Retina (tissue), 1 donor: Measurements from ENCODE around the gene NSUN7.
A peak's percentile ranks its signal among the peaks of the same experiment; 100 is the strongest.
"Not testable (repeated sequence)": the region's sequence is repeated elsewhere in the genome, so short reads cannot be mapped to it uniquely, and the experiment has no call there.

Experiments
- DNase-seq: peaks from one replicate; pipeline ENCODE4 v3.0.0-alpha.2; 2016

The NSUN7 gene, protein sequence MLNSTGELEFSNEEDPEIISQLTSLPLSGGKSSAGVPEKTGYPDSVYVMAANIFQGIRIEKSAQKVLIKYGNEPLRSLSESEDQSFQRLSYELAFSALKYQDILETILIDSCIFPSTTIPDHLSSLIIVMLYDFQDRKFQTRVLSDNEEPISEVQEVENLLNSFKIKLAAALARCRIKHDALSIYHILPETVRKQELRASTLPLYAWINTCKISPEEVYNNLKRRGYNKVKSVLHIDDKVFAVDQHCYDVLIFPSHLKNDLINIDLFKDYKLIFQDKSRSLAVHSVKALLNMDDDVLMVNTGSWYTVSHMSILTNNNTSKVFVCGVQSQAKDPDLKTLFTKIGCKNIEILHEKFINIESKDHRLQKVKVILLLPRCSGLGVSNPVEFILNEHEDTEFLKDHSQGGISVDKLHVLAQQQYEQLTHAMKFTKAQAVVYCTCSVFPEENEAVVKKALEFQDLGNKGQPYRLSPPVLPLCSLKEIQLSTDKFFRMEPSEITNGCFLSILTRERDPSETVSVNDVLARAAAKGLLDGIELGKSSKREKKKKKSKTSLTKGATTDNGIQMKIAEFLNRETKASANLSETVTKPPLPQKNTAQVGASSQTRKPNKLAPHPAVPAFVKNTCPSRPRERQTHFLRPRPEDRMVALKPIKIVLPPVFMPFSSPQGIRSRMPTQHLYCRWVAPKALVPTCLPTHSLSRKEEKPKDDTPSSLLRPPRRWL

DNA sequence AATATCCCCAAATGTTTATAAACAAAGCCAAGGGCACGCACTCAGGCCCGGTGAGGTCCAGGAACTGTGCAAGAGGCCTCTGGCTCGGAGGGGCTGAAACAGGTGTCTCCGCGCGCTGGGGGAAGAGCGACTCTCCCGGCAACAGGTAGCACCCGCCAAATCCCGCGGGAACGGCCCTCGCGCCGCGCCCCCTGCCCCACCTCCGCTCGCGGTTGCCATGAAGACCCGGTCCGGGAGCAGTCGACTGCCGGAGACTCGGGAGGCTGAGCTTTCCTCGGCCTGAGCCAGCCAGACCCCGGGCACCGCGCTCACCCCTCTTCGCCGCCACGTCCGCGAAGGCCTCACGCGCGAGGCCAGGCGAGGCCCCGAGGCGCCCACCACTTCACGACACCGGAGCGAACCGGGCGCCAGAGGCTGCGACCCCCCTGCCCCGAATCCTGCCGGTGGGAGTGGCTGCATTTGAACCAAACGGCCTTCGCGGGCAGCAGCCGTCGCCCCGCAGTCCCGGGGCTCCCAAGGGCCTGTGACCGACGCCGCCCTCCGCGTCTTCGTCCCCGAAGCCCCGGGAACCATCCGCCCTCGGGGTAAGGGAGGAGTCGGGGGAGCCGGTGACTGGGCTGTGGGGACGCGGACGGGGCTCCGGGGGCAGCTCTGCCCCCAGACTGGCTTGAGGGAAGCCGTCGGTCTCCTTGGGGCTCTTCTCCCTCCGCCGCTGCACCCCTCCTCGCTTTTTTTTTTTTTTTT lies at the start of gene NSUN7:
NSUN7 (plus strand) TSS at position 239 of the 744 bp plus-strand sequence. CDS start 739 bp downstream, outside the sequence.
- peak; percentile 94 for DNase-seq

DNA sequence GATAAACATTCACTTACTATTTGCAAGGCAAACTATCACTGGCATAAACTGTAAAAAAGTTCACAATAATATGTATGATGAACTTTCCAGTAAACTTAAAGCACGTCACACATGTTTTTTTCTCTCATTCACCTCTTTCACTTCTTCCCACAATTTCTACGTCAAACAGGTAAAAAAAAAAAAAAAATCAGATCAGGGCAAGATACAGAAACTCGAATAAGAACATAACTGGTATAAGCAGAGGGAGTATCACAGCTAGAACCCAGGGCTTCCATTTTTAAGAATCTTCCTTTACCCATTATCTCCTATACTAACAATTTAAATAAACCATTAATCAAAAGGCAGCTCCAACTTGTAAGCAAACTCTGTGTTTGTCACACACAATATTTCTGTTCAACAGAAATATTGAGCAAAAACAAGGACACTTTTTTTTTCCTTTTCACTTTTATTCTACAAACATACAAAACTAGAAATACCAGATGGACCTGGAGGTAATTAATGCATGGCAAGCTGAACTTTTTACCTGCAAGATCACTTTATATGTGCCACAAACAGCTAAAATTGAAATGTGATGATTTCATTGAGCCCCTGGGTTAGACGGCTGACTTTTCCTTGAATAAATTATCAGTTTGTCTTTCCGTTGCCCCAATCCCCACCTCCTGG lies 47.5 kb upstream of the NSUN7 start:
- no peak for DNase-seq

DNA sequence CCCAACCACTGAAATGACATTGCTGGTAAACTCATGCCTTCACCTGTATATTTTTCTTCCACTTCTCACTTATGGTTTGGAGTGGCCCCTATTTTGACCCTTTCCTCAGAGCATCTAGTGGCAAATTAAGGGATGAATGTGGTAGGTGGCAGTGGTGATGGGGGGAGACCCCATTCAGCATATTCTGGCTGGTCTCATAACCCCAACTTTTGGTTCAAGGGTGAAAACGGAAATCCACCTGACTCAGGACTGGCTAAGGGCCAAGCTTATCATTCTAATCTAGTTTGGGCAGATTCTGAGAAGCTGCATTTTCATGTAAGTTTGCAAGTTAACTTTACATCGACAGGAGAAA lies 47.0 kb upstream of the NSUN7 start:
- no peak for DNase-seq

DNA sequence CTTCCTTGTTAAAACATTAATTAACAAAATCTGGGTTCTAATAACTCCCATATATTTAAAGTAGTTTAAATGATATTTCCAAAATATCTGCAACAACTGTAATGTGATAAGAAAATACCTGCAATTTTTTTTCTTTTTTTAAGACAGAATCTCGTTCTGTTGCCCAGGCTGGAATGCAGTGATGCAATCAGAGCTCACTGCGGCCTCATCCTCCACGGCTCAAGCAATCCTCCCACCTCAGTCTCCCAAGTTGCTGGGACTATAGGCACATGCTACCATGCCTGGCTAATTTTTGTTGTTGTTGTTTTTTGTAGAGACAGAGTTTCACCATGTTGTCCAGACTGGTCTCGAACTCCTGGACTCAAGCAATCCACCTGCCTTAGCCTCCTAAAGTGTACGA lies 45.7 kb upstream of the NSUN7 start:
- no peak for DNase-seq

DNA sequence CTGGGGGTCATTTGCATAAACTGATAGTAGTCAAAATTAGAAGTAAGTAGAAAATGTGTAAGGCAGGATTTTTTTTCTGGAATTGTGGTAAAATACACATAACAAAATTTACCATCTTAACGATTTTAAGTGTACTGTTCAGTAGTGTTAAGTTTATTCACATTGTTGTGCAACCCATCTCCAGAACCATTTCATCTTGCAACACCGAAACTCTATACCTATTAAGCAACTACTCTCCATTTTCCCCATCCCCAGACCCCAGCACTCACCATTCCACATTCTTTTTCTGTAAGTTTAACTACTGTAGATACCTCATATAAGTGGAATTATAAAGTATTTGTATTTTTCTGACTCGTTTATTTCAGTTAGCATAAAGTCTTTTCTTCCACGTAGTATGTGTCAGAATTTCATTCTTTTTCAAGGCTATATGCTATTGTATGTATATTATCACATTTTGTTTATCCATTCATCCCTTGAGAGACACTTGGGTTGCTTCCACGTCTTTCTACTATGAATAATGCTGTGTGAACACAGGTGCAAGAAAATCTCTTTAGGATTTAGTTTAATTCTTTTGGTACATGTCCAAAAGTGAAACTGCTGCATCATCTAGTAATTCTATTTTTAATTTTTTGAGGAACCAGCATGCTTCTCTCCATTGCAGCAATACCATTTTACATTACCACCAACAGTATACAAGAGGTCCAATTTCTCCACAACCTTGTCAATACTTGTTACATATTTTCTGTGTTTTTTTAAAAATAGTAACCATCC lies 39.1 kb upstream of the NSUN7 start:
- DNase-seq, result no peak

DNA sequence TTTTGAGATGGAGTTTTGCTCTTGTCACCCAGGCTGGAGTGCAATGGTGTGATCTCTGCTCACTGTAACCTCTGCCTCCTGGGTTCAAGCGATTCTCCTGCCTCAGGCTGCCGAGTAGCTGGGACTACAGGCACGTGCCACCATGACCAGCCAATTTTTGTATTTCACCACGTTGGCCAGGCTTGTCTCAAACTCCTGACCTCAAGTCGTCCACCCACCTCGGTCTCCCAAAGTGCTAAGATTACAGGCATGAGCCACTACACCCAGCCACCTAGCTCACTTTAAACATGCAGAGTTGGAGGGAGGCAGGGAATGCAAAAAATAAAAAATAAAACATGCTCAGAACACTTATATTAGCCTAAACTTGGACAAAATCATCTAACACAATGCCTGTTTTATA lies 36.8 kb upstream of the NSUN7 start:
- not testable (repeated sequence) for DNase-seq

DNA sequence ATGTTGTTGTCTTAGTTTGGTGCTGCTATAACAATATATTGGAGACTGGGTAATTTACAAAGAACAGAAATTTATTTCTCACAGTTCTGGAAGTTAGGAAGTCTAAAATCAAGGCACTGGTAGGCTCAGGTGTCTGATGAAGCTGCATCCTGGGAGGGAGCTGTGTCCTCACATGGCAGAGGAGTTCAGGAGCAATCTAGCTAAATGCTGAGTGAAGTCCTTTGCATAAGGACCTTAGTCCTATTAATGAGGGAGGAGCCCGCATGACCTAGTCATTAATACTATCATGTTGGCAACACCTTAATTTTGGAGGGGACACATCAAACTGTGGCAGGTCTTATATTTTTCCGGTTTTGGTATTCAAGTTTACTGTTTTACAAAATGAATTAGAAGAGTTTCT lies 36.0 kb upstream of the NSUN7 start:
- no peak for DNase-seq

DNA sequence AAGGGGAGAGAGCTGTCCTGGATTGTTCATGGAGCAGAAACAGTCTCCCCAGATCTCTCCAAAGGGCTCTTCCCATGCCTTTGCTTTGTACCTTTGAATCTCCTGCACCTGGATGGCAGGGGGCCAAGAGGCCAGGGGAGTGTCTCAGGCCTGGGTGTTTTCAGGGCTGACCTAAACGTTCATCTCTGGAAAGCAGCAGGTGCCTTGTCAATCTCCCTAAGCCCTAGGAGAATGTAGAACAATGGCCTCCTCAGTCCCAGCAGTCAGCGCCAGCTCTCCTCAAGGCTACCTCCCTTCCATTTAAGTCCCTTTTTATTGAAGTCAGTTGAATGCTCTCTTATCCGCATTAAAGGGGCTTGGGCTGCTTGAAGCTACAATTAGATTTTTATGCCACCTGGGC lies 31.2 kb upstream of the NSUN7 start:
- peak; percentile 14 for DNase-seq

DNA sequence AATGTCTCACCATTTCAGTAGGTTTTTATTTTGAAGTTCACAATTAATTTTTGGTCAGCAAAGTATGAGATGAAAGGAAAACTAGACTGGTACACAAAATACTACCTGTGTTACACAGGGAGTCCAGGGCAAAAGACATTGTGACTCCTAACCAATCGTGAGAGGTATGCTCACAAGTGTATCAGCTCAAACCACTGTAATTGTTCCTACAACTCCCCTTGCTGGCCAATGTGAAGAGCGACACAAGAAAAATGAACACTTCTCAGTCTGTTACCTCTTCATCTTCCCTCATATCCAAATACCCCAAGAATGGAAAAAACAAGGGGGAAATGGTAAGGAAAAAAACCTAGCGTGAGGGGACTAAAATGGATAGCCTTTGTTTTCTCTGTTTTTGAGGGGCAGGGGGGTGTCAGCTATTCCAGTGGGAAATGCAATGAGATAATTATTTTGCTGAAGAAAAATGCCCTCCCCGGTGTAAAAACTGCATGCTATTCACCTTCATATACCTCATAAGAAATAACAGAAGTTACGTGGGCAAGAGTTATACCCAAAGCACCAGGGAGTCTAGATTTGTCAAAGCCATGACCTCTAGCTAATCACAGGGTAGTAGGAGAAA lies 30.6 kb upstream of the NSUN7 start:
- peak; percentile 11 for DNase-seq

DNA sequence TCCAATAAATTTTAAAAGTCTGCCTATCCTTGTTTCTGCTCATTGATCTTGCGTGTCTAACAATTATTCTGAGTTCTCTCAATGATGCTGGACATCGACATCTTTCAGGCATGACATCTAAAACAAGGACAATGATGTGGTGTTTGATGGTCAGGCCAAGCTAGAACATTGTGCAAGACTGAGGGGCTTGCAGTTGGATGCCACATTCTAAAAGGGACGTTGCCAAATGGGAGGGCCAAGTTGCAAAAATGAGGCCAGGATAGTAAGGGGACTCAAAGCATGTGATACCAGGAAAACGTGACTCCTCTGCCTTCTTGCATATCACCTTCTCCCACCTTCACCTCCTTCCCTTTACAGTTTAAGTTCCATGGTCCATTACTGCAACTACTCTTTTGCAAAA lies 29.4 kb upstream of the NSUN7 start:
- no peak for DNase-seq

DNA sequence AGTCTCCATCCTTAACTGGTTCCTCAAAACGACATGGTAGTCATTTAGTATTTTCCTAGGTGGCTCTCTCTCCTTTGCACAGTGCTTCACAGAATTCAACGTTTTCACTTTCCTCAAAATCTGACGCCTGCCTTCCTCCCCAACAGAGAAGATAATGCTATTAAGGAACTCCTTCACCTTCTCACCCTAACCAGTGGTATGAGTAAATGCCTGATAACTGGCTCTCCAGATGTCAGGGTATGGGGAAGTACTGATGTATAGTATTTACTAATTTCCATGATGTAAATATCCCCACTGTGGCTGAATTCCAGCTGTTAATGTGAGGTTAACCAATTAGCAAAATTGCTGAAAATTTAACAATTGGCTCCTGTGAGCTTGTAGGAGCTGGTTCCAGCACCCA lies 28.8 kb upstream of the NSUN7 start:
- DNase-seq, result no peak

DNA sequence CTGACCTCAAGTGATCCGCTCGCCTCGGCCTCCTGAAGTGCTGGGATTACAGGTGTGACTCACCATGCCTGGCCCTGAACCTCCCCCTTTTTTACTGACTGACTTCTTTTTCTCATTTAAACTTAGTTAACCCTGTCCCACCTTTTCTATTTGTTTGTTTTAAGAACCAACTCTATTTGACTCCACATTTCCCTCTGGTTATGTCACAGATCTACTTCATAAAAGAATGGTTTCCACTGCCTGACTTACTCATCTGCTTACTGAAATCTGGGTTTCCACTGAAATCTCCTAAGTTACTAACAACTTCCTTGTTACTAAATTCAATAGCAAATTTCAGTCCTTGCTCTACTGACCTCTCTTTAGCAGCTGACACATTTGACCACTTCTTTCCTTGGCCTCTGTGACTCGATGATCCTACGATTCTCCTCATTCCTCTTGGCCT lies 28.0 kb upstream of the NSUN7 start:
- no peak for DNase-seq

DNA sequence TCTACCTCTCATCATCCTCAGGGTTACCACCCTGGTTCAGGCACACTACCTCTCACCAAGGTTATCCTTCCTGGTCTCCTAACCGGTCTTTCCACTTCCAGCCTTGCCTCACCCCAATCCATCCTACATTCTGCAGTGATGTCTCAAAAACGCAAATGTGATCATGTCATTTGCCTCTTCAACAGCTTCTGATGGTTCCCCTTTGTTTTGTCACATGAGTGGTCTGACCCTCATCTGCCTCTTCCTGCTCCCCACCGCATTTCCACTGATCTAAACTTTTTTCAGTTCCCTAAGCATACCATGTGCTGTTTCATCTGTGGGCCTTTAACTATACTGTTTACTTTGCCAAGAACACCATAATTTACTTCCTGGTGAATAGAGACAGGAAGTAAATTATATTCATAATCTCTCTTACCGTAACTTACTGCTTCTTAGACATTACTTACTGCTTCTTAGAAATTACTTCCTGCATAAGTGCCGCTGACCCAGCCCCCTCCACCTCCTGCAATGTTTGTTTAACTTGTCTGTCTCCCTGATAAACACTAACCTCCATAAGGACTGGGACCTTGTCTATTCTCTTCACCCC lies 27.1 kb upstream of the NSUN7 start:
- no peak for DNase-seq

DNA sequence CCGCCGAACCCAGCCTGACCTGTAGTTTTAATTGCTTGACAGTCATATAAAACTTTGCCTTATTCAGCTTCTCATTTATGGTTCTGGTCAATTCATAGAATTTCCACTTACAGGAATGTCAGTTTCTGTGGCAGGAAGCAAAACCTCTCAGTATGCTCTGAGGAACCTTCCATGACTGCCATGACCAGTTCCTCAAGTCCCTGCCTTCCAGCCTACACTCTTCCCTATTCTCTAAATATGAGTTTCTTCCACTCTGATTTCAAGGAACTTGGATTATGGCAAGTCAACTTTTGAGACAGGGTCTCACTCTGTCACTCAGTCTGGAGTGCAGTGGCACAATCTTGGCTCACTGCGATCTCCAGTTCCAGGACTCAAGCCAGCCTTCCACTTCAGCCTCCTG lies 26.0 kb upstream of the NSUN7 start:
- DNase-seq, result no peak

DNA sequence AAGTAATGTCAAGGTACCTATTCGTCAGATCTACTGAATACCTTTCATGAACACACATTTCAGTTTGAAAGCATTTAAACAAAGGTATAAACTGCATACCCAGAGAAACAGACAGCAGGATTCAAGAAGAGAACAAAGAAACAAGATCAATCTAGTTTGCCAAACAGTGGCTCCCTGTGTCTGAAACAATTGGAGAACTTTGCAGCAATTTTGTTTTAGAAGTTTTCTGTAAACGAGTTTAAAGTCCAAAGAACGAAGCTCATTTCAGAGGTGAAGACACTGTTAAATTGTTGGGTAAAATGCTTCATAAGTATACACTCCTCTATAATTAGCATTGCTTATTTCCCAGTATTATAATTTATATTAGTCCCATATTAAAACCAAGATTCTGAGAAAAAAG lies 21.4 kb upstream of the NSUN7 start:
- DNase-seq, result no peak

DNA sequence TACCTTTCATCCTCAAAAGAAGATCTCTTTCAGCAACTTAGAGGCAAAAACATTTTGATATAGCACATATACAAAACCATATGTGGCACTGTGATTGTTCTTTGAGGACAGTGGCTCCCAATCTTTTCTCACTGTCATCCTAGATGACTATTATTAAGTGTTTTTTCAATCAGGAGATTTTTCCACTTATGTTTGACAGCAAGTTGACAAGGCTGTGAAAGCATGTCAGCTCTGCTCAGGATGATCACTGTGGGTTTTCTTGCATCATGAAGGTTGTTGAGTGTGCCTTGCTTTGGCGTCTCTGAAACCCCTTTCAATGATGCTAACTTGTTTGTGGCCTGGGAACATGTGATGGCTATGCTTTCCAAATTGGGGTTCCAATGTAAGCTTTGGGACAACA lies 20.2 kb upstream of the NSUN7 start:
- DNase-seq, result no peak

DNA sequence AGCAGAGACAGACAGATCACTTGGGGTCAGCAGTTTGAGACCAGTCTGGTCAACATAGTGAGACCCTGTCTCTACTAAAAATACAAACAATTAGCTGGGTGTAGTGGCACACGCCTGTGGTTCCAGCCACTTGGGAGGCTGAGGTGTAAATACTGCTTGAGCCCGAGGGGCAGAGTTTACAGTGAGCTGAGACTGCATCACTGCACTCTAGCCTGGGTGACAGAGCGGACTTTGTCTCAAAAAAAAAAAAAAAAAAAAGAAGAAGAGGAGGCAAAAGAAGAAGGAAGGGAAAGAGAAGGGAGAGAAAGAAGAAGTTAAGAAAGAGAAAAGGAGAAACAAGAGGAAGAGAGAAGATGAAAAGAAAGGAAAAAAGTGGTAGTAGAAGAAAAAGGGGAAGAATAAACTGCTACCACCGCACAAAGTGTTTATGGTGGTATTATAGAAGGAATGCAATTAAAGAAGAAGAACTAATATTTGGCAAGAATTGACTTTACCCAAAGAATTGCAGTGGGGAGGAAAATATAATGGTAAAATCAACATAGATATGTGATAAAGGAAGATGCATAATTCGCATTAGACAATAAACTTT lies 19.6 kb upstream of the NSUN7 start:
- no peak for DNase-seq

DNA sequence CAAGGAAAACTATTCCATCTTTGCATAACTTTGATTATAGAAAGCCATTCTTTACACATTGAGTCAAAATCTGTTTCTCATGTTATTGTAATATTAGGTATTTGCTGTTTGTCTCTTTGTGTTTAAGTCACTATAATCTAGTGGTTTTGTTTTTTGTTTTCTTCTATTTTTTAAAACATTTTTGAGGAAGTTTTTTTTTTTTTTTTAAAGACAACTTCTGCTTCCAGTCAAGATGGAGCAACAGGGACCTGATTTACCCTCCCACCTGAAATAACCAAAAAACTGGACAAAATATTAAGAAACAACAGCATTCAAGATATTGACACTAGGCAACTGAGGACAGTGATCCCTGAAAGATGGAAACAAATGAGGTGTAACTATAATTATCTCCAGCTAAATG lies 18.4 kb upstream of the NSUN7 start:
- DNase-seq, result no peak

DNA sequence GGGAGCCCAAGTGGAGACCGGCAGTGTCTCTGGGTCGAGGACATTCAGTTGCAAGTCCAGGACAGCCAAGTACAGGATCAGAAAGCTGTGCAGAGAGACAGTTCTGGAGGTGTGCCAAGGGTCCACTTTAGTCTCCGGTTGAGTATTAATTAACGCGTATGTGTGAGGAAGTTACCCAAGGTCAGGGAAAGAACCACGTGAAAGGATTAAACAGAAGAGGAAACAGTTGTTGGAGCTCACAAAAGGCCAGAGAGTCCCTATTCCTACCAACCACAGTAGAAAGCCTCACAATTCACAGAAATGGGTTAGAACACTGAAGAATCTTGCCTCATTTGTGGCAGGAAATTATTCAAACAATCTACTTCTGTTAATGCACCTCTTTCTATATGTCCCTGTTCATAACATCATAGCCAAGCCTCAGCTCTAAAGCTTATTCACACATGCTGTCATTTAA lies 17.9 kb upstream of the NSUN7 start:
- DNase-seq, result no peak

DNA sequence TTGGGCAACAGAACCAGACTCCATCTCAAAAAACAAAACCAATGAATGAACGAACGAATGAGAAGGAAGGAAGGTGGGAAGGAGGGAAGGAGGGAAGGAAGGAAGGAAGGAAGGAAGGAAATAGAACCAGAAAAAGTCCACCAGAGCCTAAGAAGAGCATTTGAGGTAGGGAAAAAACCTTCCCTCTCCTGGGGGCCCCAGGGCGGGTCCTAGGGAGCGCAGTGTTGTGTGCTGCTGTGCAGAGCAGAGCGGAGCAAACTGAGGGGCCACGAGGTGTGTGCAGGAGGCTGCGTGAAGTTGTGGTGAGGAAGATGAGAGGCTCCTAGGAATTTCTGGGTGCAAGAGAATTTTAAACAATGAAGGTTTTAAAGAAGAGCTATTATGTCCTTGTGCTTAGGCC lies 16.0 kb upstream of the NSUN7 start:
- no peak for DNase-seq

DNA sequence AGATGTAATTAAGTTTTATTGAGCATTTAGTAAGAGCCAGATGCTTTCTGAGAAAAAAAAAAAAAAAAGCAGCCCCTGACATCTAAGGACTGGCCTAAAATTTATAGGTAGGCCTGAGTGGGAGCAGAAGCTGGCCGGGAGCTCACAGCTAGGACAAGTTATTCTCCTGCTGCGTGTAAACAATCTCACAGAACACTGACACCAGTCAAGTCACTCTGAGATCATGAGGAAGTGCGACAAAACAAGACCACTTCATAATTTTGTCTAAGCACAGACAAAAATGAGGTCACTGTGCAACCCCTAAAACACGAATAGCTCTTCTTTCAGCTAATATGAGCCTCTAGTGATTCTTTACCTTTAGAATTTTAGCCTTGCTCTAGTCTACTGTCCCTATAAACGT lies 15.3 kb upstream of the NSUN7 start:
- no peak for DNase-seq
